ENCODE measurements around the gene SLC16A8. TPM values are rescaled to one million over a fixed set of nuclear protein-coding genes. Genes with fewer than 3 reads are reported as not detected.

SLC16A8 gene
- total RNA-seq, 1 donor from 2014 or later, result 0.26 TPM

GRCh38 chr22:38110008-38110862, 26.3 kb upstream of the SLC16A8 start, which contains the start of gene BAIAP2L2:
Gene BAIAP2L2, minus strand, starts transcription at chr22:38110684. Its CDS starts 159 bp downstream, at chr22:38110525.
- Mint-ChIP-seq H3K9me3 (no peaks in the 10 kb centered on the region), H3K27ac (ENCODE audit: unreplicated experiment) (peak within 1 kb of the TSS; percentile 24), H3K27me3 (ENCODE audit: low read depth) (peaks cover 6% of the 10 kb centered on the region), H3K36me3 (ENCODE audit: low read depth) (no peaks in the 10 kb centered on the region), H3K4me1 (peaks cover 18% of the 10 kb centered on the region), H3K4me3 (peak within 1 kb of the TSS; percentile 65)
- TF ChIP-seq, protein P1, sequence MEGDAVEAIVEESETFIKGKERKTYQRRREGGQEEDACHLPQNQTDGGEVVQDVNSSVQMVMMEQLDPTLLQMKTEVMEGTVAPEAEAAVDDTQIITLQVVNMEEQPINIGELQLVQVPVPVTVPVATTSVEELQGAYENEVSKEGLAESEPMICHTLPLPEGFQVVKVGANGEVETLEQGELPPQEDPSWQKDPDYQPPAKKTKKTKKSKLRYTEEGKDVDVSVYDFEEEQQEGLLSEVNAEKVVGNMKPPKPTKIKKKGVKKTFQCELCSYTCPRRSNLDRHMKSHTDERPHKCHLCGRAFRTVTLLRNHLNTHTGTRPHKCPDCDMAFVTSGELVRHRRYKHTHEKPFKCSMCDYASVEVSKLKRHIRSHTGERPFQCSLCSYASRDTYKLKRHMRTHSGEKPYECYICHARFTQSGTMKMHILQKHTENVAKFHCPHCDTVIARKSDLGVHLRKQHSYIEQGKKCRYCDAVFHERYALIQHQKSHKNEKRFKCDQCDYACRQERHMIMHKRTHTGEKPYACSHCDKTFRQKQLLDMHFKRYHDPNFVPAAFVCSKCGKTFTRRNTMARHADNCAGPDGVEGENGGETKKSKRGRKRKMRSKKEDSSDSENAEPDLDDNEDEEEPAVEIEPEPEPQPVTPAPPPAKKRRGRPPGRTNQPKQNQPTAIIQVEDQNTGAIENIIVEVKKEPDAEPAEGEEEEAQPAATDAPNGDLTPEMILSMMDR (conservative IDR thresholded peaks at IDR 0.05), result no peak
- no peak for DNase-seq (ENCODE audit: low read depth, low spot score)

DNA sequence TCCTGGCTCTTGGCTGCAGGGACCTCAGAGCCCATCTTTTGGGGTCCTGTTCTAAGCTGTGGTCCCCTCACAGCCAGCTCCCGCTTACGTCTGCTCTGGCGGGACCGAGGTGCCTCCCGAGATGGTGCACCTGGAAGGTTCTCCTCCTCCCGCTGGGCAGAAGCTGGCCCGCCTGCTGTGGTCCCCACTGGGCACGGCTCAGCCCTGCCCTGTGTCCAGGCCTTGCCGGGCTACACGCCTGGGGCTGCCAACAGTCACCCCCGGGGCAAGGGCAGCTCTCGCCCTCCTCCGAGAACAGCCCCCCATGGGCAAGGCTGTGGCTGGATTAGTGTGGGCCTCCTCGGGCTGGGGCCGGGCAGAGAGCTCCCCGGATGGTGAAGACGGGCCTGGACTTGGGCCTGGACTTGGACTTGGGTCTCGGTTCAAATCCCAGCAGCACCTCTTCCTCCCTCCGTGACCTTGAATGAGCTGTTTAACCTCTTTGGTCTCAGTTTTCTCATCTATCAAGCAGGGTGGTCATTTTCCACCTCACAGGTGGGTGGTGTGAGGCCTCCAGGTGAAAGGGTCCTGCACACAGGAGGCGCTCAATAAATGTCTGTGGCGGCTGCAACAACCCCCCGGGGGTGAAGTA, 25.5 kb upstream of the SLC16A8 start:
- H3K4me3 Mint-ChIP-seq, result peak overlapping the region; percentile 65
- DNase-seq (ENCODE audit: low read depth, low spot score), result peak; percentile 41
- TF ChIP-seq, protein P1 (conservative IDR thresholded peaks at IDR 0.05), result no peak

GRCh38 chr22:38108561-38109319, 24.8 kb upstream of the SLC16A8 start:
- Mint-ChIP-seq H3K9me3 (no peaks in the 10 kb centered on the region), H3K27ac (ENCODE audit: unreplicated experiment) (no peak overlapping the region), H3K4me3 (peak overlapping the region; percentile 49), H3K36me3 (ENCODE audit: low read depth) (no peaks in the 10 kb centered on the region), H3K27me3 (ENCODE audit: low read depth) (peaks cover 4% of the 10 kb centered on the region), H3K4me1 (peaks cover 16% of the 10 kb centered on the region)
- TF ChIP-seq, protein P1 (conservative IDR thresholded peaks at IDR 0.05), result no peak
- DNase-seq (ENCODE audit: low read depth, low spot score), result no peak

More for the DNA sequence above, 25.5 kb upstream of the SLC16A8 start:
- Mint-ChIP-seq H3K4me1 (peaks cover 16% of the 10 kb centered on the region), H3K36me3 (ENCODE audit: low read depth) (no peaks in the 10 kb centered on the region), H3K27me3 (ENCODE audit: low read depth) (peaks cover 6% of the 10 kb centered on the region), H3K27ac (ENCODE audit: unreplicated experiment) (peak overlapping the region; percentile 24), H3K9me3 (no peaks in the 10 kb centered on the region)

GRCh38 chr22:38107692-38108515, 23.9 kb upstream of the SLC16A8 start:
- H3K4me3 Mint-ChIP-seq, result peak overlapping the region; percentile 49
- H3K27ac Mint-ChIP-seq (ENCODE audit: unreplicated experiment), result no peak overlapping the region
- H3K27me3 Mint-ChIP-seq (ENCODE audit: low read depth), result peaks cover 4% of the 10 kb centered on the region
- H3K9me3 Mint-ChIP-seq, result no peaks in the 10 kb centered on the region
- no peaks in the 10 kb centered on the region for H3K36me3 Mint-ChIP-seq (ENCODE audit: low read depth)
- H3K4me1 Mint-ChIP-seq, result peaks cover 11% of the 10 kb centered on the region
- TF ChIP-seq, protein P1 (conservative IDR thresholded peaks at IDR 0.05), result no peak
- no peak for DNase-seq (ENCODE audit: low read depth, low spot score)

Measured in neural crest cell (in vitro differentiated cells).